ENCODE measurements around the gene TARP.
"Not testable (repeated sequence)": the region's sequence is repeated elsewhere in the genome, so short reads cannot be mapped to it uniquely, and the experiment has no call there.

TARP gene

DNA sequence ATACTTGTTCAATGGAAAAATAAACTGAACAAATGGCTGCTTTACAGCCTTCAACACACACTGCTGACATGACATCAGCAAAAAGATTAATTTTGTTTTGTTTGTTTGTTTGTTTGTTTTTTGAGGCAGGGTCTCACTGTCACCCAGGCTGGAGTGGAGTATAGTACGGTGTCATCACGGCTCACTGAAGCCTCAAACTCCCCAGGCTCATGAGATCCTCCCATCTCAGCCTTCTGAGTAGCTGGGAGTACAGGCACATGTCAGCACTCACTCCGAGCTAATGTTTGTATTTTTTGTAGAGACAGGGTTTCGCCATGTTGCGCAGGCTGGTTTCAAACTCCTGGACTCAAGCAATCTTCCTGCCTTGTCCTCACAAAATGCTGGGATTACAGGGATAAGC is 10.9 kb downstream of the TARP start:
- no peak for DNase-seq (ENCODE audit: low read depth, low spot score)

DNA sequence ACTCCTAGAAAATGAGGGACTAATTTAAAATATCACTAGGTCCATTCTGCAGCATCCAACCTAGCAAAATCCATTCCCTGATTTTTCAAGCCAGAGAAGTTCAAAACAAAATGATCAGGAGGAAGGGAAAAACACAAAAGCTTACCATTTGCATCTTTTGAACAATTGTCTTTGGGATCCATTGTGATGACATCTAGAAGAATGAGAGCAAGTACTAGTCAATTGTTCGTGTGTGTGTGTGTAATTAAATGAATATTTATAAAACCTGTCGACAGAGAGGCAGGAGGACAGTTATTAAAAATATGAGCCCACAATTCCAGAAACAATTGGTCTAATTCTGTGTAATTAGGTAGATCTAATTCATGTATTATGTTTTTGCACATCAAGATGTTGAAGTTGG is 11.4 kb downstream of the TARP start:
- DNase-seq (ENCODE audit: low read depth, low spot score) = not testable (repeated sequence)

DNA sequence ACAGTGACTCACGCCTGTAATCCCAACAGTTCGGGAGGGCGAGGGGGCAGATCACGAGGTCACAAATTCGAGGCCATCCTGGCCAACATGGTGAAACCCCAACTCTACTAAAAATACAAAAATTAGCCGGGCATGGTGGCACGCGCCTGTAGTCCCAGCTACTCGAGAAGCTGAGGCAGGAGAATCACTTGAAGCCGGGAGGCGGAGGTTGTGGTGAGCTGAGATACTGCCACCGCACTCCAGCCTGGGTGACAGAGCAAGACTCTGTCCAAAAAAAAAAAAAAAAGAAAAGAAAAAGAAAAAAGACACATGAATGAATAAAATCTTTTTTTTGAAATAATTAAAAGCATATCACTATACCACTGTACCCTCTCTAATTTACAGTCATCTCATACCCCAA is 11.8 kb downstream of the TARP start:
- not testable (repeated sequence) for DNase-seq (ENCODE audit: low read depth, low spot score)

DNA sequence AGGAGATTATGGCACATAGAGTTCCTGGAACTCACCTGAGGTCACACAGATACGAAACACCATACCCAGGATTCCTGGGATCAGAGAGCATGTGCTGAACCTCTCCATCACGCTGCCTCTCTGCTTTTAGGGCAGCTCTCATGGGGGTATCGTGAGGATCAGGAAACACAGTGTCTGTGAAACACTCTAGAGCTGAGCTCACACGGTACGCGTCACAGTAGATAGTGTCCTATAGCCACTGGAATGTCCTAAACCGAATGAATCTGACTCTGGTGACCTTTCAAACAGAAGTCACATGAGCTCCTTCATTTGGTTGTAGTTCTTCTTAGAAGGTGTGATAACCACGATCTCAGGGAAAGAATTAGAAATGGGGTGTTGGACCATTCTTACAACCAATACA is 14.3 kb downstream of the TARP start:
- not testable (repeated sequence) for DNase-seq (ENCODE audit: low read depth, low spot score)

GRCh38 chr7:38257350-38257677 is 16.1 kb downstream of the TARP start:
- no peak for DNase-seq (ENCODE audit: low read depth, low spot score)

- not testable (repeated sequence) for DNase-seq (ENCODE audit: low read depth, low spot score)
Measured at GRCh38 chr7:38249849-38250248, 23.6 kb downstream of the TARP start.

DNA sequence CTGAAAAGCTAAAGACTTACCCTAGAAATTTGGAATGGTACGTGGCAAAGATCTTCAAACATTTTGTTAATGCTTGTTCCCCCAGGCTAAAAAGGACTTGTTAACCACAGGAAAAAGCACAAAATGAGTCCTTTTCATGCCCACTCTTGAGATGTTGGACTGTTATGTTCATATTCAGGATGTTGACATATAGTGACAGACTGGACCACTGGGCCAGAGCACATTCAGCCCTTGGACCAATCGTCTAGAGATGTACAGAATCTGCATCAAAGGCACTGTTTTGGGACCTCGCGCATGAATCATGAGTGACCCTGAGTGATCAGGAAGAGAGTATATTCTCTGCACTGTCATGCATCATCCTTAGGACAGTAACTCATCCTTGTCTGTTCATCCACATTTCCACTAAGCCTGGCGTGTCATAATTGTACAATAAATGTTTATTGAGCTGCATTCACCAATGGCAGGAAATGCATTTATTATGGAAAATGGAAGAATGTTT is 25.3 kb downstream of the TARP start:
- no peak for DNase-seq (ENCODE audit: low read depth, low spot score)

DNA sequence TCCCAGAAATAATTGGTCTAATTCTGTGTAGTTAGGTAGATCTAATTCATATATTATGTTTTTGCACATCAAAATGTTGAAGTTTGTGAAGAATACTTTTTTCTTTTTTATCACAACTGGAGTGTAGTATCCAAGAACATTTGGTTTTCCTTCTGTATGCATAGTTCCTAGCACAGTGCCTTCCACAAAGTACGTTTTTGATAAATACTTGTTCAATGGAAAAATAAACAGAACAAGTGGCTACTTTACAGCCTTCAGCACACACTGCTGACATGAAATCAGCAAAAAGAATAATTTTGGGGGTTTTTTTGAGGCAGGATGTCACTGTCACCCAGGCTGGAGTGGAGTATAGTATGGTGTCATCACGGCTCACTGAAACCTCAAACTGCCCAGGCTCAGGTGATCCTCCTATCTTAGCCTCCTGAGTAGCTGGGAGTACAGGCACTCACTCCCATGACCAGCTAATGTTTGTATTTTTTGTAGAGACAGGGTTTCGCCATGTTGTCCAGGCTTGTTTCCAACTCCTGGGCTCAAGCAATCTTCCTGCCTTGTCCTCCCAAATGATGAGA is 27.9 kb downstream of the TARP start:
- DNase-seq (ENCODE audit: low read depth, low spot score) = no peak

DNA sequence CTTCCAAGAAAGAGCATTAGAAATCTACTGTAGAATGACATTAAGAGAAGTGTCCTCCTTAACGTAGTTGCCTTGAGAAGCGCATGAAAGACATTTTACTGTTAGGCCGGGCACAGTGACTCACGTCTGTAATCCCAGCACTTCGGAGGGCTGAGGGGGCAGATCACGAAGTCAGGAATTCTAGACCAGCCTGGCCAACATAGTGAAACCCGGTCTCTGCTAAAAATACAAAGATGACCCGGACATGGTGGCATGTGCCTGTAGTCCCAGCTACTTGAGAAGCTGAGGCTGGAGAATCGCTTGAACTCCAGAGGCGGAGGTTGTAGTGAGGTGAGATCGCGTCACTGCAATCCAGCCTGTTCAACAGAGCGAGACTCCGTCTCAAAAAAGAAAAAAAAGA is 28.9 kb downstream of the TARP start:
- DNase-seq (ENCODE audit: low read depth, low spot score) = no peak

- DNase-seq (ENCODE audit: low read depth, low spot score) = not testable (repeated sequence)
Measured at GRCh38 chr7:38243345-38243744, 30.1 kb downstream of the TARP start.

DNA sequence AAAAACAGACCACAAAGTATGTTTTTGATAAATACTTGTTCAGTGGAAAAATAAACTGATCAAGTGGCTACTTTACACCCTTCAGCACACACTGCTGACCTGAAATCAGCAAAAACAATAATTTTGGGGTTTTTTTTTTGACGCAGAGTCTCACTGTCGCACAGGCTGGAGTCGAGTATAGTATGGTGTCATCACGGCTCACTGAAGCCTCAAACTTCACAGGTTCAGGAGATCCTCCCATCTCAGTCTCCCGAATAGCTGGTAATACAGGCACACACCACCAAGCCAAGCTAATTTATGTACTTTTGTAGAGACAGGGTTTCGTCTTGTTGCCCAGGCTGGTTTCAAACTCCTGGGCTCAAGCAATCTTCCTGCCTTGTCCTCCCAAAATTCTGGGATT is 30.6 kb downstream of the TARP start:
- DNase-seq (ENCODE audit: low read depth, low spot score) = no peak

DNA sequence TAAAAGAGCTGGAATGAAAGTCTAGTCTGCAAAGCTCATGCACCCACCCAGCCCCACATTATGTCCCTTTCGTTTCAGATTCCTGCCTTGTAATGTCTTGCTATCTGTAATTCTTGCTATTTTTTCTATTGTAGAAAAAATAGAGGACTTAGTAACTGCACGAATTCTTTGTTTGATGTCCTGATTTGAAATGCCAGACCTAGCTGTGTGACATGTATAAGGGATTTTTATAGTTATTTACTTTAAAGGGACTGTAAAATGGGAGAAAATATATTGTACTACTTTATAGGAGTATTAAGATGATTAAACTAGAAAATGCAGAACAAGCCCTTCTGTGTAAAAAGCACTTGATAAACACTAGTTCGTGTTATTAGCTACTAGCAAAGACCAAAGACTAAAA is 32.4 kb downstream of the TARP start:
- no peak for DNase-seq (ENCODE audit: low read depth, low spot score)

DNA sequence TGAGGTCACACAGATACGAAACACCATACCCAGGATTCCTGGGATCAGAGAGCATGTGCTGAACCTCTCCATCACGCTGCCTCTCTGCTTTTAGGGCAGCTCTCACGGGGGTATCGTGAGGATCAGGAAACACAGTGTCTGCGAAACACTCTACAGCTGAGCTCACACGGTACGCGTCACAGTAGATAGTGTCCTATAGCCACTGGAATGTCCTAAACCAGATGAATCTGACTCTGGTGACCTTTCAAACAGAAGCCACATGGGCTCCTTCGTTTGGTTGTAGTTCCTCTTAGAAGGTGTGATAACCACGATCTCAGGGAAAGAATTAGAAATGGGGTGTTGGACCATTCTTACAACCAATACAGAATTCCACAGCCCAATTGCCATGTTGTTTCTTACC is 34.3 kb downstream of the TARP start:
- DNase-seq (ENCODE audit: low read depth, low spot score) = not testable (repeated sequence)

DNA sequence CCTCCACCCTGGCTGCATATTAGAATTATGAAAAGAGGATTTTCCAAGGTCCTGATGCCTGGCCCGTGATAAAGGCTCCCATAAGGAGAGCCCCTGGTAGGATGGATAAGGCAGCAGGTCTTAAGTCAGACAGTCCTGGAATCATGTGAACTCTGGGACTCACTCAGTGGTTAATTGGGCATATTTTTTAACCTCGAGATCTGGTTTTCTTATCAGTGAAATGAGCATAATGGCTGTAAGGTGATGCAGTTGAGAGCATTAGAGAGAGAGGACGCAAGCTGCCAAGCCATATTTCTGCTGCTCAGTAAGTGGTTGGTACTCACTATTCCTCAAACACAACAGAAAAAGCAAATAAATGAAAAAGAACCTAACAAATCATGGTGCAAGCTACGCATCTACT is 37.8 kb downstream of the TARP start:
- DNase-seq (ENCODE audit: low read depth, low spot score) = no peak

DNA sequence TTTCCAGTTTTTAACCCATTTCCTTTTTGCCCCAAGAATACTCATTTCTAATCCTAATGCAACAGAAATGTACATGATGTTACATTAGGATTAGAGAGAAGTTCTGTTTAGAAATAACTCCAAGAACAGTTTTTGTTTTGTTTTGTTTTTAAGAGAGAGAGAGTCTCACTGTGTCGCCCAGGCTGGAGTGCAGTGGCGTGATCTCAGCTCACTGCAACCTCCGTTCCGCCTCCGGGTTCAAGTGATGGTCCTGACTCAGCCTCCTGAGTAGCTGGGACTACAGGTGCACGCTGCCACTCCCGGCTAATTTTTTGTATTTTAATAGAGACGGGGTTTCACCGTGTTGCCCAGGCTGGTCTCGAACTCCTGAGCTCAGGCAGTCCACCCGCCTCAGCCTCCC is 38.7 kb downstream of the TARP start:
- DNase-seq (ENCODE audit: low read depth, low spot score) = not testable (repeated sequence)

GRCh38 chr7:38232502-38233366 is 40.7 kb downstream of the TARP start:
- DNase-seq (ENCODE audit: low read depth, low spot score) = no peak

GRCh38 chr7:38229884-38230642 is 43.4 kb downstream of the TARP start:
- DNase-seq (ENCODE audit: low read depth, low spot score) = no peak

DNA sequence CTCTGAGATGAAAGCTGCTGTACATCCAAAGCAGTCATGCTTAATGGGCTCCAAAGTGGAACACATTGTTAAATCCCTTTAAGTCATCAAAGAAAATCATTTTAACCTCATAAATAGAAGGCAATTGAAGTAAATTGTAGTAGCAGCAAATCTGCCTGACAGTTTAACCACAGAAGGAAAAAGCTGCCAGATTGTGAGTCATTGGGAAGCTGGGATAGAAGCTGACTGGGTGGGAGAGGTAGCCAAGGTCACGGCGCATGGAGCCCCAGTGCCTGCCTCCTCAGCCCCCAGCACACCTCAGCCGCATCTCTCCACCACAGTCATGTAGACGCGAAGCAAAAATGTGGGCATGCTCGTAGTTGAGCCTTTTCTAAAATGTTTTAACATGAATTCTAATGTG is 44.0 kb downstream of the TARP start:
- DNase-seq (ENCODE audit: low read depth, low spot score) = no peak

DNA sequence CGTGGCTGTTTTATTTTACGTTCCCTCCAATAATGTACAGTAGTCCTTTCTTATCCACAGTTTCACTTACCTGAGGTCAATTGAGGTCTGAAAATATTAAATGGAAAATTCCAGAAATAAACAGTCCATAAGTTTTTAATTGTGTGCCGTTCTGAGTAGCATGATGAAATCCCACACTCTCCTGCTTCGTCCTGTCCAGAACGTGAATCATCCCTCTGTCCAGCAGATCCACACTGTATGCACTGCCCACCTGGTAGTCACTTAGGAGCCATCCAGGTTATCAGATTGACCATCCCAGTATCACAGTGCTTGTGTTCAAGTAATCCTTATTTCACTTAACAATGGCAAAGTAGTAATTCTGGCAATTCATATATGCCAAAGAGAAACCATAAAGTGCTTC is 49.0 kb downstream of the TARP start:
- no peak for DNase-seq (ENCODE audit: low read depth, low spot score)

GRCh38 chr7:38223306-38223705 is 50.1 kb downstream of the TARP start:
- no peak for DNase-seq (ENCODE audit: low read depth, low spot score)

DNA sequence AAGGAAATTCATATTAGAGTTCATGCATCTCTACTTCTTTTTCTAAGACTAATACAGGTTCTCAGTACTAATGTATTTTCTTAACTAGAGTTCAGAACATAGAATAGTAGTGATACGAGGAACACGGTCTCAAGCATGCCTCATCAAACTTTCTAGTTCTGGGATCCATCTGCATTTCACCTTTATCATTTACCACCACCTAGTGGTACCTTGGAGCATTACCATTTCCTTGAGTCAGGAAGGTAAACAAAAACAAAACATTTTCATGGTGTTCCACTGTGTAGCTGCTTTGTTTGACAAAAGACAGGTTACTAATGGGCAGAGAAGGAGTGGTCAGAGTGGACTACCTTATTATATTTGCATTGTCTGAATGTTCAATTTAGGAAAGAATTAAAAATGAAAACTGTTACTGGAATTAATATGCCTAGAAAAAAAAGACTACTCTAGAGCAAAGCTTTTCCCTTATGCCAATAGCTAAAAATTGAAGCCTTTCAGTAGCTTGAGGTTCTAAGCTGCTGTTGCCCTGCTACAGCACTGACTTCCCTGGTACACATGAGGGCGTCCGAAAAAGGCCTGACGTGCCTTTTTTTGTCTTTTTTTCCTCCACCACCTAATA is 50.8 kb downstream of the TARP start:
- no peak for DNase-seq (ENCODE audit: low read depth, low spot score)

GRCh38 chr7:38220452-38220851 is 53.0 kb downstream of the TARP start:
- DNase-seq (ENCODE audit: low read depth, low spot score) = no peak
